ENCODE data around the gene PVALEF. TPM values are rescaled to one million over a fixed set of nuclear protein-coding genes. Genes with fewer than 3 reads are reported as not detected.

The PVALEF gene
- total and polyA plus RNA-seq, 2 of the 8 experiments (the other 6 are each of a cell fraction or from before 2014, with no cell fraction given), result 0.03 TPM; not detected in 1

- TF ChIP-seq CHD7 (IDR thresholded peaks at IDR 0.05; ENCODE audit: insufficient replicate concordance, low read length) (no peak), MAFK (IDR thresholded peaks at IDR 0.05; ENCODE audit: low read depth, low read length) (no peak), MAX (IDR thresholded peaks at IDR 0.05) (no peak), POU5F1 (IDR thresholded peaks at IDR 0.05; ENCODE audit: low read depth, low read length) (no peak)
Measured at GRCh38 chr17:81157848-81158687, 7.2 kb upstream of the PVALEF start (continued).
